PFSK-1 (cell line): ENCODE results near the gene PLK3.

Source experiments
- FOXP2 ChIP-seq: optimal IDR thresholded peaks from 2 replicates; pipeline ENCODE3; 2011; ENCODE audit warnings: borderline replicate concordance, control low read depth, inconsistent platforms; ENCODE audit not compliant: insufficient read depth; ENCODE audit errors: extremely low read length, extremely low read depth
- POLR2AphosphoS5 ChIP-seq: IDR thresholded peaks from 2 replicates; pipeline ENCODE4 v1.6.1; 2012; ENCODE audit warnings: low read depth, mild to moderate bottlenecking, control low read depth, low read length, moderate library complexity
- REST ChIP-seq, 2 experiments: IDR thresholded peaks; 2 replicates each; pipeline versions ENCODE4 v1.6.1 to v1.8.0; 2011 to 2012; ENCODE audit warnings: low read depth in 2 of 2, low read length in 2 of 2, control low read depth in 1 of 2, inconsistent platforms in 1 of 2, mild to moderate bottlenecking in 1 of 2, moderate library complexity in 1 of 2; ENCODE audit not compliant: insufficient read depth in 1 of 2
- SIN3A ChIP-seq: IDR thresholded peaks from 2 replicates; pipeline ENCODE4 v1.6.1; 2012; ENCODE audit warnings: mild to moderate bottlenecking, low read length, moderate library complexity, borderline replicate concordance; ENCODE audit not compliant: insufficient read depth
- TAF1 ChIP-seq: IDR thresholded peaks from 2 replicates; pipeline ENCODE4 v1.6.1; 2012; ENCODE audit warnings: low read length, control low read depth, borderline replicate concordance; ENCODE audit not compliant: insufficient read depth

PLK3 gene

GRCh38 chr1:44819196-44819607 lies 19.0 kb downstream of the PLK3 start:
- TF ChIP-seq POLR2AphosphoS5: no peak
- TF ChIP-seq TAF1: no peak
- no peak for TF ChIP-seq FOXP2
- no peak for TF ChIP-seq REST (IDR thresholded peaks at IDR 0.05; ENCODE audit: insufficient read depth in 1 of 2, low read depth in 2 of 2, low read length in 2 of 2)
- no peak for TF ChIP-seq SIN3A

- peak; percentile 98 for TF ChIP-seq POLR2AphosphoS5
- TF ChIP-seq FOXP2: no peak
- TF ChIP-seq TAF1: peak; percentile 55; the same call in 1 of the 2 replicates
- peak; percentile 76; the same call in 1 of the 2 replicates for TF ChIP-seq SIN3A
- TF ChIP-seq REST (IDR thresholded peaks at IDR 0.05; ENCODE audit: insufficient read depth in 1 of 2, low read depth in 2 of 2, low read length in 2 of 2): no peak
Observed at GRCh38 chr1:44819608-44820327, 19.6 kb downstream of the PLK3 start.

- TF ChIP-seq SIN3A (no peak), FOXP2 (no peak), TAF1 (no peak), POLR2AphosphoS5 (no peak), REST (IDR thresholded peaks at IDR 0.05; ENCODE audit: insufficient read depth in 1 of 2, low read depth in 2 of 2, low read length in 2 of 2) (no peak)
Observed at GRCh38 chr1:44820328-44821239, 20.4 kb downstream of the PLK3 start.

- TF ChIP-seq FOXP2 (no peak), REST (IDR thresholded peaks at IDR 0.05; ENCODE audit: insufficient read depth in 1 of 2, low read depth in 2 of 2, low read length in 2 of 2) (no peak), POLR2AphosphoS5 (no peak), SIN3A (no peak), TAF1 (no peak)
Observed at GRCh38 chr1:44821240-44821715, 21.1 kb downstream of the PLK3 start.
